ENCODE results near the gene CDHR2.

DNA sequence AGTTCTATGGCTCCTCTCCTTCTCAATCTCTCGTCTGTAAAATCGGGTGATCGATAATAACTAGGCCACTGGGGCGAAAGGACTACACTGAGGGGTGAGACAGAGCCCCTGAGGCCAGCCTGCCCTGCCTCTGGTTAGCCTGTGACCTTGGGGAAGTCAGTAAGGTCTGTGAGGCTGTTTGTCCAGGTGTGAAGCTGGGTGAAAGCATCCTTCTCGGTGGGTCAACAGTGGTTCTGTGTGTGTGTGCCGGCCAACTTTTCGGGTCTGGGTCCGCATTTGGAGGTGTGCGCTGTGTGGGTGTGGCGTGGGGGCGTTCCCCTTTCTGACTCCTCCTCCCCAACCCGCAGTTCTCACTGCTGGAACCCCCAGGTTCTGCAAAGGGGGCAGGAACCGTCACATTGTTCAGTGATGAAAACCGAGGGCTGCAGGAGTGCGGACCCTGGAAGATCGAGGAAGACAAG, 7.0 kb upstream of the CDHR2 start:
- TF ChIP-seq POLR2AphosphoS5 (IDR thresholded peaks at IDR 0.05; ENCODE audit: low read depth, low read length), result no peak
- TF ChIP-seq POLR2A (IDR thresholded peaks at IDR 0.05; ENCODE audit: low read depth, low read length), result no peak
- no peak; the same call in 1 of the 2 replicates for TF ChIP-seq TAF1 (IDR thresholded peaks at IDR 0.05; ENCODE audit: borderline replicate concordance, low read depth, low read length)
